HEK293 (cell line): ENCODE measurements around the gene TPST2.
A peak's percentile ranks its signal among the peaks of the same experiment; 100 is the strongest.

Experiments used
- CTCF ChIA-PET: fragments of 350-600 bp; formaldehyde crosslinking; extraction: SDS; loops from one replicate; lab custom pipeline; 2021; ENCODE audit warnings: antibody characterized with exemption; lab: Yijun Ruan, JAX
- POLR2A ChIA-PET: fragments of 300-600 bp; formaldehyde crosslinking; extraction: SDS; loops from one replicate; lab custom pipeline; 2020; ENCODE audit warnings: antibody characterized with exemption, inconsistent platforms; lab: Yijun Ruan, JAX
- H3K27ac ChIP-seq: fragments of 200-500 bp; sonication (Bioruptor generic); 2 replicates; pipeline ENCODE4 v1.5.1; 2014; ENCODE audit warnings: low read depth, low read length, control low read depth, inconsistent platforms; ENCODE audit errors: extremely low read depth
- H3K36me3 ChIP-seq, 2 experiments: fragments of 200-500 bp in 1 of 2; sonication (Bioruptor generic) in 1 of 2; 1 replicate in 1 of 2; 2 replicates in 1 of 2; pipeline ENCODE4 v1.5.1; 2014 to 2017; ENCODE audit warnings: inconsistent platforms in 2 of 2, low read length in 2 of 2; ENCODE audit not compliant: control insufficient read depth in 2 of 2, insufficient read depth in 1 of 2
- H3K4me1 ChIP-seq: fragments of 200-500 bp; sonication (Bioruptor generic); 2 replicates; pipeline ENCODE4 v1.5.1; 2014; ENCODE audit warnings: mild to moderate bottlenecking, low read length, inconsistent platforms; ENCODE audit not compliant: control insufficient read depth, insufficient read depth
- H3K4me3 ChIP-seq: 2 replicates; pipeline ENCODE4 v1.5.1; 2011; ENCODE audit warnings: low read depth, mild to moderate bottlenecking, control low read depth, low read length, moderate library complexity
- H3K9me3 ChIP-seq: fragments of 200-500 bp; sonication (Bioruptor generic); 2 replicates; pipeline ENCODE4 v1.5.1; 2014; ENCODE audit warnings: low read depth, low read length, inconsistent platforms; ENCODE audit not compliant: control insufficient read depth, insufficient read depth
- CTCF ChIP-seq: fragments of 450-650 bp; formaldehyde crosslinking; IDR thresholded peaks from 2 replicates; pipeline ENCODE4 v1.5.1; 2016; ENCODE audit warnings: missing biosample characterization, missing genetic modification characterization
- HOXA7 ChIP-seq: sonication (generic); formaldehyde crosslinking; IDR thresholded peaks from 2 replicates; pipeline ENCODE4 v1.8.1; 2022; ENCODE audit warnings: missing genetic modification reagents, borderline replicate concordance
- HOXD13 ChIP-seq: sonication (generic); formaldehyde crosslinking; IDR thresholded peaks from 2 replicates; pipeline ENCODE4 v1.8.0; 2022; ENCODE audit warnings: missing genetic modification reagents, borderline replicate concordance
- PBX3 ChIP-seq: sonication (generic); formaldehyde crosslinking; IDR thresholded peaks from 2 replicates; pipeline ENCODE4 v1.8.1; 2022; ENCODE audit warnings: mild to moderate bottlenecking, moderate library complexity, missing genetic modification reagents
- SALL2 ChIP-seq: fragments of 450-650 bp; formaldehyde crosslinking; IDR thresholded peaks from 2 replicates; pipeline ENCODE4 v1.5.0; 2017; ENCODE audit warnings: missing biosample characterization, mild to moderate bottlenecking, missing genetic modification characterization, borderline replicate concordance
- ZBTB17 ChIP-seq: fragments of 450-650 bp; formaldehyde crosslinking; IDR thresholded peaks from 2 replicates; pipeline ENCODE4 v1.5.1; 2016; ENCODE audit warnings: missing biosample characterization, missing genetic modification characterization
- ZFP41 ChIP-seq: fragments of 450-650 bp; formaldehyde crosslinking; IDR thresholded peaks from 2 replicates; pipeline ENCODE4 v1.5.1; 2016; ENCODE audit warnings: missing biosample characterization, missing genetic modification characterization, borderline replicate concordance
- ZIC2 ChIP-seq: fragments of 450-650 bp; formaldehyde crosslinking; IDR thresholded peaks from 2 replicates; pipeline ENCODE4 v1.5.1; 2016; ENCODE audit warnings: missing biosample characterization, missing genetic modification characterization
- ZNF112 ChIP-seq: fragments of 450-650 bp; formaldehyde crosslinking; IDR thresholded peaks from 2 replicates; pipeline ENCODE4 v1.5.0; 2017; ENCODE audit warnings: missing biosample characterization, missing genetic modification characterization
- ZNF133 ChIP-seq: fragments of 450-650 bp; formaldehyde crosslinking; IDR thresholded peaks from 2 replicates; pipeline ENCODE4 v1.5.1; 2016; ENCODE audit warnings: missing biosample characterization, missing genetic modification characterization
- ZNF18 ChIP-seq: fragments of 450-650 bp; formaldehyde crosslinking; IDR thresholded peaks from 2 replicates; pipeline ENCODE4 v1.5.1; 2016; ENCODE audit warnings: missing biosample characterization, missing genetic modification characterization
- ZNF19 ChIP-seq: fragments of 450-650 bp; formaldehyde crosslinking; IDR thresholded peaks from 2 replicates; pipeline ENCODE4; 2016; ENCODE audit warnings: missing biosample characterization, missing genetic modification characterization, low read depth
- ZNF341 ChIP-seq: fragments of 450-650 bp; formaldehyde crosslinking; IDR thresholded peaks from 2 replicates; pipeline ENCODE4; 2016; ENCODE audit warnings: low read depth, missing biosample characterization, missing genetic modification characterization
- ZNF473 ChIP-seq: fragments of 450-650 bp; formaldehyde crosslinking; IDR thresholded peaks from 2 replicates; pipeline ENCODE4 v1.5.1; 2017; ENCODE audit warnings: missing biosample characterization, missing genetic modification characterization
- ZNF560 ChIP-seq: fragments of 450-650 bp; formaldehyde crosslinking; IDR thresholded peaks from 2 replicates; pipeline ENCODE4 v1.5.1; 2017; ENCODE audit warnings: missing biosample characterization, missing genetic modification characterization, borderline replicate concordance
- ZNF623 ChIP-seq: fragments of 450-650 bp; formaldehyde crosslinking; IDR thresholded peaks from 2 replicates; pipeline ENCODE4 v1.5.1; 2016; ENCODE audit warnings: missing biosample characterization, missing genetic modification characterization
- ZNF792 ChIP-seq: fragments of 450-650 bp; formaldehyde crosslinking; IDR thresholded peaks from 2 replicates; pipeline ENCODE4 v1.5.1; 2016; ENCODE audit warnings: missing biosample characterization, missing genetic modification characterization
- TF ChIP-seq, protein P1 (sequence below): fragments of 450-650 bp; formaldehyde crosslinking; conservative IDR thresholded peaks from 2 replicates; pipeline ENCODE4 v1.5.1; 2016; ENCODE audit warnings: low read depth, missing biosample characterization, missing genetic modification characterization
- TF ChIP-seq, protein P2 (sequence below): fragments of 450-650 bp; IDR thresholded peaks from 2 replicates; pipeline ENCODE4 v1.5.1; 2018; ENCODE audit warnings: missing biosample characterization, missing genetic modification characterization
- TF ChIP-seq, protein P3 (sequence below): fragments of 450-650 bp; formaldehyde crosslinking; IDR thresholded peaks from 2 replicates; pipeline ENCODE4 v1.5.1; 2017; ENCODE audit warnings: missing biosample characterization, missing genetic modification characterization
- TF ChIP-seq, protein P4 (sequence below): fragments of 450-650 bp; formaldehyde crosslinking; IDR thresholded peaks from 2 replicates; pipeline ENCODE4 v1.5.1; 2016; ENCODE audit warnings: missing biosample characterization, missing genetic modification characterization

Gene TPST2

DNA sequence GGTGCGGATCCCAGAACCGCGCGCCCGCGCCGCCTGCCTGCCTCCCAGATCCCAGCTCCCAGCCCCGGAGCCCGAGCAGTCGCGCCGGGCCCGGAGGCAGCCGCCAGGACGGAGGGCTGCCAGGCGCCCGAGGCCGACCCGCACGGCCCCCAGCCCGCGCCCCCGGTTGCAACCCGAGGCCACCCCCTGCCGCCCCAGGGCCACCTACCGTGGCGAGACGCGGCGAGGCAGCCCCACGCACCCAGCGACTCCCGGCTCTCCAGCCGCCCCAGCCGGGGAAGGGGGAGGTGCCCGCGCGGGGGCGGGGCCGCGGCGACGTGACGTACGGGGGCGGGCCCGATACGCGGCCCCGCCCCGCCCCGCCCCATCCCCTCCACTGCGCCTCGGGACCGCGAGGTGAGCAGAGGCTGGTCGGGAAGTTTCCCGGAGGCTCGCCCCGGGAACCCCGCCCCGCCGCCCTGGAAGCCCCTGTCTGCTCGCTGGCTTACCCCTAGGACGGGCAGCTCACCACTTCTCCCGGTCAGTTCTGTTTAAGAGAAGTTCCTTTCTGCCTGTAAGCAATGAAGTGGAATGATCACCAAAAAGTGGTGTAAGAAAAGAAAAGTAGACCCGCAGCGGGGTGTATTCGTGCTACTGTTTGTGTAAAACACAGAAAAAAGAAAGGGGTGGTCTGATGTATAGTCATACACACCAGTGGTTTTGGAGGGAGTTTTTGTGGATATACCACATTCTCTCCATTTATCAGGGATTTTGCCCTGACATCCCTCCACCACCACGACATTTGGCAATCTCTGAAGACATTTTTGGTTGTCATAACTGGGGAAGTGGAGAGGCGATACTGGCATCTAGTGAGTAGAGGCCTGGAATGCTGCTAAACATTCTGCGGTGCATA lies at the start of gene TPST2:
Gene TPST2 (minus strand): TSS at position 288 of the 892 bp plus-strand sequence. CDS start 48,502 bp downstream, outside the sequence.
- H3K4me1 ChIP-seq = no peaks in the 10 kb centered on the region
- POLR2A ChIA-PET = interaction anchor here (1.3 kb wide), 1 partner anchor 106 kb away, joined by 6 read pairs; the partner anchor contains the start of genes HPS4 and SRRD
- H3K9me3 ChIP-seq = no peaks in the 10 kb centered on the region
- CTCF ChIA-PET = interaction anchor here (0.6 to 0.7 kb wide), 3 partner anchors 68 to 129 kb away, joined by 3 read pairs; no protein-coding TSS in a partner anchor
- peak within 1 kb of the TSS; percentile 73 for H3K4me3 ChIP-seq
- no peaks in the 10 kb centered on the region for H3K36me3 ChIP-seq
- H3K27ac ChIP-seq = no peak within 1 kb of the TSS; the same call in 1 of the 2 replicates
- peak; percentile 53; the same call in 1 of the 2 replicates for TF ChIP-seq ZIC2 (tag by site-specific recombination)
- TF ChIP-seq ZNF473 (tag by site-specific recombination) = no peak
- TF ChIP-seq, protein P1, sequence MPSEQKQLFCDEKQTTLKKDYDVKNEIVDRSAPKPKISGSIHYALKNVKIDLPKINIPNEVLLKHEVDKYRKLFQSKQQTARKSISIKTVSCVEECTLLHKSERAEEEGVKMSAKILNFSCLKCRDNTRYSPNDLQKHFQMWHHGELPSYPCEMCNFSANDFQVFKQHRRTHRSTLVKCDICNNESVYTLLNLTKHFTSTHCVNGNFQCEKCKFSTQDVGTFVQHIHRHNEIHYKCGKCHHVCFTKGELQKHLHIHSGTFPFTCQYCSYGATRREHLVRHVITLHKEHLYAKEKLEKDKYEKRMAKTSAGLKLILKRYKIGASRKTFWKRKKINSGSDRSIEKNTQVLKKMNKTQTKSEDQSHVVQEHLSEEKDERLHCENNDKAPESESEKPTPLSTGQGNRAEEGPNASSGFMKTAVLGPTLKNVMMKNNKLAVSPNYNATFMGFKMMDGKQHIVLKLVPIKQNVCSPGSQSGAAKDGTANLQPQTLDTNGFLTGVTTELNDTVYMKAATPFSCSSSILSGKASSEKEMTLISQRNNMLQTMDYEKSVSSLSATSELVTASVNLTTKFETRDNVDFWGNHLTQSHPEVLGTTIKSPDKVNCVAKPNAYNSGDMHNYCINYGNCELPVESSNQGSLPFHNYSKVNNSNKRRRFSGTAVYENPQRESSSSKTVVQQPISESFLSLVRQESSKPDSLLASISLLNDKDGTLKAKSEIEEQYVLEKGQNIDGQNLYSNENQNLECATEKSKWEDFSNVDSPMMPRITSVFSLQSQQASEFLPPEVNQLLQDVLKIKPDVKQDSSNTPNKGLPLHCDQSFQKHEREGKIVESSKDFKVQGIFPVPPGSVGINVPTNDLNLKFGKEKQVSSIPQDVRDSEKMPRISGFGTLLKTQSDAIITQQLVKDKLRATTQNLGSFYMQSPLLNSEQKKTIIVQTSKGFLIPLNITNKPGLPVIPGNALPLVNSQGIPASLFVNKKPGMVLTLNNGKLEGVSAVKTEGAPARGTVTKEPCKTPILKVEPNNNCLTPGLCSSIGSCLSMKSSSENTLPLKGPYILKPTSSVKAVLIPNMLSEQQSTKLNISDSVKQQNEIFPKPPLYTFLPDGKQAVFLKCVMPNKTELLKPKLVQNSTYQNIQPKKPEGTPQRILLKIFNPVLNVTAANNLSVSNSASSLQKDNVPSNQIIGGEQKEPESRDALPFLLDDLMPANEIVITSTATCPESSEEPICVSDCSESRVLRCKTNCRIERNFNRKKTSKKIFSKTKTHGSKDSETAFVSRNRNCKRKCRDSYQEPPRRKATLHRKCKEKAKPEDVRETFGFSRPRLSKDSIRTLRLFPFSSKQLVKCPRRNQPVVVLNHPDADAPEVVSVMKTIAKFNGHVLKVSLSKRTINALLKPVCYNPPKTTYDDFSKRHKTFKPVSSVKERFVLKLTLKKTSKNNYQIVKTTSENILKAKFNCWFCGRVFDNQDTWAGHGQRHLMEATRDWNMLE (tag by site-specific recombination) = no peak
- TF ChIP-seq HOXD13 (CRISPR knock-in tag) = no peak
- TF ChIP-seq, protein P2, sequence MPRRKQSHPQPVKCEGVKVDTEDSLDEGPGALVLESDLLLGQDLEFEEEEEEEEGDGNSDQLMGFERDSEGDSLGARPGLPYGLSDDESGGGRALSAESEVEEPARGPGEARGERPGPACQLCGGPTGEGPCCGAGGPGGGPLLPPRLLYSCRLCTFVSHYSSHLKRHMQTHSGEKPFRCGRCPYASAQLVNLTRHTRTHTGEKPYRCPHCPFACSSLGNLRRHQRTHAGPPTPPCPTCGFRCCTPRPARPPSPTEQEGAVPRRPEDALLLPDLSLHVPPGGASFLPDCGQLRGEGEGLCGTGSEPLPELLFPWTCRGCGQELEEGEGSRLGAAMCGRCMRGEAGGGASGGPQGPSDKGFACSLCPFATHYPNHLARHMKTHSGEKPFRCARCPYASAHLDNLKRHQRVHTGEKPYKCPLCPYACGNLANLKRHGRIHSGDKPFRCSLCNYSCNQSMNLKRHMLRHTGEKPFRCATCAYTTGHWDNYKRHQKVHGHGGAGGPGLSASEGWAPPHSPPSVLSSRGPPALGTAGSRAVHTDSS (tag by site-specific recombination) = no peak
- TF ChIP-seq ZNF792 (tag by site-specific recombination) = no peak
- no peak for TF ChIP-seq ZNF560 (tag by site-specific recombination)
- TF ChIP-seq ZNF19 (tag by site-specific recombination) = no peak
- TF ChIP-seq ZNF341 (tag by site-specific recombination) = no peak
- no peak for TF ChIP-seq ZBTB17 (tag by site-specific recombination)
- no peak for TF ChIP-seq SALL2 (tag by site-specific recombination)
- TF ChIP-seq ZNF133 (tag by site-specific recombination) = no peak
- TF ChIP-seq HOXA7 (CRISPR knock-in tag) = no peak
- TF ChIP-seq, protein P3, sequence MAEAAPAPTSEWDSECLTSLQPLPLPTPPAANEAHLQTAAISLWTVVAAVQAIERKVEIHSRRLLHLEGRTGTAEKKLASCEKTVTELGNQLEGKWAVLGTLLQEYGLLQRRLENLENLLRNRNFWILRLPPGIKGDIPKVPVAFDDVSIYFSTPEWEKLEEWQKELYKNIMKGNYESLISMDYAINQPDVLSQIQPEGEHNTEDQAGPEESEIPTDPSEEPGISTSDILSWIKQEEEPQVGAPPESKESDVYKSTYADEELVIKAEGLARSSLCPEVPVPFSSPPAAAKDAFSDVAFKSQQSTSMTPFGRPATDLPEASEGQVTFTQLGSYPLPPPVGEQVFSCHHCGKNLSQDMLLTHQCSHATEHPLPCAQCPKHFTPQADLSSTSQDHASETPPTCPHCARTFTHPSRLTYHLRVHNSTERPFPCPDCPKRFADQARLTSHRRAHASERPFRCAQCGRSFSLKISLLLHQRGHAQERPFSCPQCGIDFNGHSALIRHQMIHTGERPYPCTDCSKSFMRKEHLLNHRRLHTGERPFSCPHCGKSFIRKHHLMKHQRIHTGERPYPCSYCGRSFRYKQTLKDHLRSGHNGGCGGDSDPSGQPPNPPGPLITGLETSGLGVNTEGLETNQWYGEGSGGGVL (tag by site-specific recombination) = no peak
- TF ChIP-seq ZNF623 (tag by site-specific recombination) = no peak
- peak; percentile 69; the same call in 1 of the 2 replicates for TF ChIP-seq PBX3
- TF ChIP-seq, protein P4, sequence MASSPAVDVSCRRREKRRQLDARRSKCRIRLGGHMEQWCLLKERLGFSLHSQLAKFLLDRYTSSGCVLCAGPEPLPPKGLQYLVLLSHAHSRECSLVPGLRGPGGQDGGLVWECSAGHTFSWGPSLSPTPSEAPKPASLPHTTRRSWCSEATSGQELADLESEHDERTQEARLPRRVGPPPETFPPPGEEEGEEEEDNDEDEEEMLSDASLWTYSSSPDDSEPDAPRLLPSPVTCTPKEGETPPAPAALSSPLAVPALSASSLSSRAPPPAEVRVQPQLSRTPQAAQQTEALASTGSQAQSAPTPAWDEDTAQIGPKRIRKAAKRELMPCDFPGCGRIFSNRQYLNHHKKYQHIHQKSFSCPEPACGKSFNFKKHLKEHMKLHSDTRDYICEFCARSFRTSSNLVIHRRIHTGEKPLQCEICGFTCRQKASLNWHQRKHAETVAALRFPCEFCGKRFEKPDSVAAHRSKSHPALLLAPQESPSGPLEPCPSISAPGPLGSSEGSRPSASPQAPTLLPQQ = no peak
- TF ChIP-seq ZNF112 (tag by site-specific recombination) = no peak
- TF ChIP-seq CTCF (tag by site-specific recombination) = no peak
- TF ChIP-seq ZNF18 (tag by site-specific recombination) = no peak
- TF ChIP-seq ZFP41 (tag by site-specific recombination) = no peak
